ENCODE measurements around the gene UNCX.

The UNCX gene

DNA sequence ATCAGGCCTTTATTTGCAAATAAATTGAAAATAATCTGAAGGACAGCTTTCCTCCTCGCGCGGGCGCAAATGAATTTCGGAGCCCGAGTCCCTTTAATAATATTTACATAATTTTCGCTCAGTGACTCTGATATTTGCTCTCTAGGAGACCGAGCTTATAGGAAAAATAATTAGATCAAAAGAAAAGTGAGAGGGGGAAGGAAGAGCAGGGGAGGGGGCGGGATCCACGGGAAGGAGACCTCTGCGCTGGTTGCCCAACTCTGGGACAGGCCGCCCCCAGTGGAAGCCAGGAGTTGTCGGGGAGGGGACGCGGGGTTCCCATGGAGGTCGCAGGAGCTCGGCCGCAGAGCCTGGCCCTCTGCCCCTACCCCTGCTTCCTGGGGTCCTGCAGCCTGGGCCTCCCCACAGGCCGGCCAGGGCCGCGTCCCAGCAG is 5.8 kb downstream of the UNCX start:
- H3K4me3 ChIP-seq (ENCODE audit: low read depth, low read length): no peak overlapping the region
- TF ChIP-seq, protein P1, sequence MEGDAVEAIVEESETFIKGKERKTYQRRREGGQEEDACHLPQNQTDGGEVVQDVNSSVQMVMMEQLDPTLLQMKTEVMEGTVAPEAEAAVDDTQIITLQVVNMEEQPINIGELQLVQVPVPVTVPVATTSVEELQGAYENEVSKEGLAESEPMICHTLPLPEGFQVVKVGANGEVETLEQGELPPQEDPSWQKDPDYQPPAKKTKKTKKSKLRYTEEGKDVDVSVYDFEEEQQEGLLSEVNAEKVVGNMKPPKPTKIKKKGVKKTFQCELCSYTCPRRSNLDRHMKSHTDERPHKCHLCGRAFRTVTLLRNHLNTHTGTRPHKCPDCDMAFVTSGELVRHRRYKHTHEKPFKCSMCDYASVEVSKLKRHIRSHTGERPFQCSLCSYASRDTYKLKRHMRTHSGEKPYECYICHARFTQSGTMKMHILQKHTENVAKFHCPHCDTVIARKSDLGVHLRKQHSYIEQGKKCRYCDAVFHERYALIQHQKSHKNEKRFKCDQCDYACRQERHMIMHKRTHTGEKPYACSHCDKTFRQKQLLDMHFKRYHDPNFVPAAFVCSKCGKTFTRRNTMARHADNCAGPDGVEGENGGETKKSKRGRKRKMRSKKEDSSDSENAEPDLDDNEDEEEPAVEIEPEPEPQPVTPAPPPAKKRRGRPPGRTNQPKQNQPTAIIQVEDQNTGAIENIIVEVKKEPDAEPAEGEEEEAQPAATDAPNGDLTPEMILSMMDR (IDR thresholded peaks at IDR 0.05; ENCODE audit: insufficient read depth, low read length, missing control alignments): no peak
- ChIA-PET POLR2A (no interaction called here), CTCF (interaction anchor here (1.4 kb wide), 1 partner anchor 13 kb away, joined by 6 read pairs; no protein-coding TSS in a partner anchor)
- DNase-seq (ENCODE audit: low read depth, low spot score): no peak

DNA sequence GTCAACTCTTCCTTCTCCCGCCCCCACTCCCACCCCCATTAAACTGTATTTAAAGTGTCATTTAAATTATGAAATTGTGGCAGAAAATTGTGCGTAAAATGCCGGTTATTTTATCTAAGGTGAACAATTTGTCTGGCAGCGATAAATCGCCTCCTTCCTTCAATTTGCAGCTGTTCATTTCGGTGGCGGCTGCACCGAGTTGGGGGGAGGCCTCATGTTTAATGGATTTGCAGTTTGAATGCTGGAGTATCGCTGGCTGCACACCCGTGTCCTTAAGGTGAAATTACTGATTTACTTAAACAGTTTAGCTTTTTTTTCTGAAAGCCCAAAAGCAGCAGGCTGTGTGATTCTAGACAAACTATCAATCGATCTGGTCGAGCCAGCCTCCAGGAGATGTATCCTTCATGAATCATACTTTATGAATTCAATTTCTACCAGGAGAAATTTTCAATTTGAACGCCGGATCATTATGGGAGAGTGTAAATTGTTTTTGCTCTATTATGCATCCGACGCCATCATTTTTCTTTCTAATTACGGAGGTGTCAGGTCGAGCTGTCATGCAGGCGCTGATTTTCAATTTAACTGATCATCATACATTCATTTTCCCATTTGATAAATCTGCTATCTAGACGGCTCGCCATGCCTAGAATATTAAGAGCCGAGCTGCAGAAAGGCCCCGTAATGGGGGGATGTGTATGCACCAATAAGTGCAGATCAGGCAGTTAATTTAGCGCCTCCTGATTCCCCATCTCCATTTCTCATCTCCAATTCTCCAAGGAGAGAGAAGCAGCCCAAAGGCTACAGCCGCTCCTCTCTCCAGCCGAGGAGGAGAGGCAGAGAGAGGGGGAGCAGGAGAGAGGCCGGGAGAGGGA is 6.5 kb downstream of the UNCX start:
- TF ChIP-seq, protein P1 (IDR thresholded peaks at IDR 0.05; ENCODE audit: insufficient read depth, low read length, missing control alignments): no peak
- H3K4me3 ChIP-seq (ENCODE audit: low read depth, low read length): no peak overlapping the region
- CTCF ChIA-PET: interaction anchor here (1.4 to 1.6 kb wide), 2 partner anchors 13 to 14 kb away, joined by 5 to 6 read pairs; no protein-coding TSS in a partner anchor
- POLR2A ChIA-PET: no interaction called here
- no peak for DNase-seq (ENCODE audit: low read depth, low spot score)

DNA sequence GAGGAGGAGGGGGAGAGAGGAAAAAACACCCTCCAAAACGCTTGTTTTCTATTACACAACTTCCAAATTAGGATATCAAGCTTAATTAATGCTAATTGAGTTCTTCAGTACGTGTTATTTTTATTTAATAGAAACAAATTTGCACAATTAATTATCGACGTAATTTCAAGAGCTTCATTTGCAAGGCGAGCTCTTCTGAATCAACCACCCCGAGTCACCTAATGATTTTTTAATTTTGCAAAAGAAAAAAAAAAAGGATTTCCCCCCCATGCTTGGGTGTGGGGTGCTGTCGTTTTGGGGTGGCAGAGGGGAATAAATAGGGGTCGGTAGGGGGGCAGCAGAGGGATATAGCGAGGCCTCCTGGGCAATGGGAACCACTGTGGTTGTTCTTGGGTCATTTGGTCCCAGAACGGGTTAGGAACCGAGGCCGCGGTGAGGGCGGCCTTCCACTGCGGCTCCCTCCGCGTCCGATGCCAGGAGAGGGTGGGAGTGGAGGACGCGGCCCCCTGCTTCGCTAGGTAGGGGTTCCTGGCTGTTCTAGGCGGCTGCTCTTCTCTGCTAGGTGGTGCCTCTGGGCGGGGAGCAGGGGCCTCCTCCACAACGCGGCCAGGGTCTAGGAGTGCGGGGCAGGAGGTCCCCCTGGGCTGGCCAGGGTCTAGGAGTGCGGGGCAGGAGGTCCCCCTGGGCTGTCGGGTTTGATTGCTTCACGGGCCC is 7.3 kb downstream of the UNCX start:
- no peak overlapping the region for H3K4me3 ChIP-seq (ENCODE audit: low read depth, low read length)
- POLR2A ChIA-PET: no interaction called here
- DNase-seq (ENCODE audit: low read depth, low spot score): no peak
- TF ChIP-seq, protein P1 (IDR thresholded peaks at IDR 0.05; ENCODE audit: insufficient read depth, low read length, missing control alignments): no peak
- CTCF ChIA-PET: interaction anchor here (1.0 to 1.6 kb wide), 3 partner anchors 14 to 69 kb away, joined by 3 to 5 read pairs (median 3); no protein-coding TSS in a partner anchor

DNA sequence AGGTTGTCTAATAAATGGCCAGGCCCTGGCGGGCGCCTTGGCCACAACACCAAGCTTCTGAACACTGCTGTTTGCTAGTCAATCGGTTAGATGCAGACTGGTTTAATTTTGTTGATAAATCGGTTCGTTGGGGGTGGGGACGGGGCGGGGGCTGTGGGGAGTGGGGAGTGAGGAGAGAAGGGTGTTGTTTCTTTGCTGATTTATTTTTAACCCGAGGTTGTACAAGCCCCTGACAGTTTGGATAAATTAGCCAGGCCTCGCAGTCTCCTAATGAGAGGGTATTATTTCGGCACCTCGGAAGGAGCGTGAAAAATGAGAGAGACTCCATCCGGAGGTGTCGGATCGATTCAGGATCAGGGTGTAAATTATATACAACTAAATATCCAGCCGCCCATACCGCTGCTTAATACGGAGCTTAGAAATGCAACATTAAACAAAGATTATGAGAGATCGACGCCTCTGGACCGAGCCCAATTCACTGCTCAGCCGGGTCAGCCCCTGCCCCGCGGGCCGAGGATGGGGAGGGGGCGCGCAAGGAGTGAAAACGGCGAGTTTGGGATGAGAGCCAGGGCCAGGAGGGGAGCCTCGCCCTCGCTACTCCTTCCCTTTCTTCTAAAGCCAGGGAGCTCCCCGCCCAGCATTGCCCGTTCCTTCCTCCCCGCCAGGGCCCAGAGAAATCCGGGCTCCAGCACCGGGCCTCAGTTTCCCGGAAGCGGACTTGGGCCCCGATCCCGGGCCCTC is 8.0 kb downstream of the UNCX start:
- ChIA-PET POLR2A (no interaction called here), CTCF (interaction anchor here (1.0 to 1.6 kb wide), 3 partner anchors 15 to 69 kb away, joined by 3 to 5 read pairs (median 3); no protein-coding TSS in a partner anchor)
- H3K4me3 ChIP-seq (ENCODE audit: low read depth, low read length): no peak overlapping the region
- DNase-seq (ENCODE audit: low read depth, low spot score): no peak
- TF ChIP-seq, protein P1 (IDR thresholded peaks at IDR 0.05; ENCODE audit: insufficient read depth, low read length, missing control alignments): no peak

DNA sequence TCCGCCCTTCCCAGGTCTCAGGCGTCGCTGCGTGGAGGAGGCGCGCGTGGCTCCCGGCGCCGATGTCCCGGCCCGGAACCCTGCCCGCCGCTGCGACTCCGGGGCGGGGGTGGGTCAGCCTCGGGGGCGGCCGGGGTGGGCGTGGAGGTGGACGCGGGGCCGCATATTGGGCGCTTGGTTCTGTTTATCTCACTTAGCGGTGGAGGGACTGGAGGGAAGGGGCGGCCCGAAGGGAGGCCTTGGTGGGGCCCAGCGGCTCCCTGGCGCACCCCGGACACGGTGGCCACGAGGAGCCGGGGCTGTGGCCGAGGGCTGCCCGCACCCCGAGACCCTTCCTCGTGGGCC is 8.6 kb downstream of the UNCX start:
- ChIA-PET POLR2A (no interaction called here), CTCF (interaction anchor here (1.0 to 1.4 kb wide), 3 partner anchors 65 to 192 kb away, joined by 3 to 4 read pairs (median 3); no protein-coding TSS in a partner anchor)
- no peak for DNase-seq (ENCODE audit: low read depth, low spot score)
- TF ChIP-seq, protein P1 (IDR thresholded peaks at IDR 0.05; ENCODE audit: insufficient read depth, low read length, missing control alignments): no peak
- no peak overlapping the region for H3K4me3 ChIP-seq (ENCODE audit: low read depth, low read length)

Data from AG04449 (cell line).